BJ (cell line): ENCODE data around the gene ODAD4. TPM values are rescaled to one million over a fixed set of nuclear protein-coding genes. Genes with fewer than 3 reads are reported as not detected.

Experiments used
- CTCF ChIA-PET: fragments of 350-600 bp; formaldehyde crosslinking; extraction: SDS; loops from one replicate; lab custom pipeline; 2021; ENCODE audit warnings: antibody characterized with exemption, inconsistent platforms; lab: Yijun Ruan, JAX
- POLR2A ChIA-PET: fragments of 300-600 bp; sonication (Branson Sonifier 250); formaldehyde crosslinking; extraction: SDS; loops from one replicate; lab custom pipeline; 2021; ENCODE audit warnings: antibody characterized with exemption; lab: Charles Lee
- DNase-seq: peaks from one replicate; pipeline ENCODE4 v3.0.0-alpha.2; 2011; ENCODE audit warnings: low read depth
- H3K27me3 ChIP-seq: 2 replicates; pipeline ENCODE4 v1.6.0; 2011; ENCODE audit warnings: low read length; ENCODE audit not compliant: control insufficient read depth, insufficient read depth
- H3K36me3 ChIP-seq: 2 replicates; pipeline ENCODE4 v1.5.1; 2011; ENCODE audit warnings: low read length; ENCODE audit not compliant: control insufficient read depth, insufficient read depth
- H3K4me3 ChIP-seq: 2 replicates; pipeline ENCODE4 v1.5.1; 2011; ENCODE audit warnings: low read depth, mild to moderate bottlenecking, control low read depth, low read length
- polyA plus RNA-seq: library from polyadenylated mRNA; depleted of rRNA; stranded (reverse); fragments of >200 nt; gene quantifications from 2 replicates; pipeline ENCODE4 v1.2.3, GENCODE V29; 2011
- TF ChIP-seq, protein P1 (sequence below): IDR thresholded peaks from 2 replicates; pipeline ENCODE4 v1.5.1; 2011; ENCODE audit warnings: low read depth, mild to moderate bottlenecking, control low read depth, inconsistent platforms, low read length, moderate library complexity; ENCODE audit not compliant: insufficient read depth

ODAD4 gene
- polyA plus RNA-seq, 1 experiment = 0.92 TPM

- H3K36me3 ChIP-seq = peaks cover 41% of the 10 kb centered on the region
- TF ChIP-seq, protein P1, sequence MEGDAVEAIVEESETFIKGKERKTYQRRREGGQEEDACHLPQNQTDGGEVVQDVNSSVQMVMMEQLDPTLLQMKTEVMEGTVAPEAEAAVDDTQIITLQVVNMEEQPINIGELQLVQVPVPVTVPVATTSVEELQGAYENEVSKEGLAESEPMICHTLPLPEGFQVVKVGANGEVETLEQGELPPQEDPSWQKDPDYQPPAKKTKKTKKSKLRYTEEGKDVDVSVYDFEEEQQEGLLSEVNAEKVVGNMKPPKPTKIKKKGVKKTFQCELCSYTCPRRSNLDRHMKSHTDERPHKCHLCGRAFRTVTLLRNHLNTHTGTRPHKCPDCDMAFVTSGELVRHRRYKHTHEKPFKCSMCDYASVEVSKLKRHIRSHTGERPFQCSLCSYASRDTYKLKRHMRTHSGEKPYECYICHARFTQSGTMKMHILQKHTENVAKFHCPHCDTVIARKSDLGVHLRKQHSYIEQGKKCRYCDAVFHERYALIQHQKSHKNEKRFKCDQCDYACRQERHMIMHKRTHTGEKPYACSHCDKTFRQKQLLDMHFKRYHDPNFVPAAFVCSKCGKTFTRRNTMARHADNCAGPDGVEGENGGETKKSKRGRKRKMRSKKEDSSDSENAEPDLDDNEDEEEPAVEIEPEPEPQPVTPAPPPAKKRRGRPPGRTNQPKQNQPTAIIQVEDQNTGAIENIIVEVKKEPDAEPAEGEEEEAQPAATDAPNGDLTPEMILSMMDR = no peak
- POLR2A ChIA-PET = no interaction called here
- DNase-seq = no peak
- H3K27me3 ChIP-seq = no peaks in the 10 kb centered on the region
- H3K4me3 ChIP-seq = no peak overlapping the region
- CTCF ChIA-PET = no interaction called here
Measured at GRCh38 chr17:41907185-41907556, 23.2 kb upstream of the ODAD4 start.

GRCh38 chr17:41907633-41908539, 22.5 kb upstream of the ODAD4 start:
- no peaks in the 10 kb centered on the region for H3K27me3 ChIP-seq
- no peak for DNase-seq
- CTCF ChIA-PET = interaction anchor here (0.7 kb wide), 1 partner anchor 11 kb away, joined by 3 read pairs; no protein-coding TSS in a partner anchor
- peaks cover 43% of the 10 kb centered on the region for H3K36me3 ChIP-seq
- no peak overlapping the region for H3K4me3 ChIP-seq
- TF ChIP-seq, protein P1 = no peak
- POLR2A ChIA-PET = no interaction called here

DNA sequence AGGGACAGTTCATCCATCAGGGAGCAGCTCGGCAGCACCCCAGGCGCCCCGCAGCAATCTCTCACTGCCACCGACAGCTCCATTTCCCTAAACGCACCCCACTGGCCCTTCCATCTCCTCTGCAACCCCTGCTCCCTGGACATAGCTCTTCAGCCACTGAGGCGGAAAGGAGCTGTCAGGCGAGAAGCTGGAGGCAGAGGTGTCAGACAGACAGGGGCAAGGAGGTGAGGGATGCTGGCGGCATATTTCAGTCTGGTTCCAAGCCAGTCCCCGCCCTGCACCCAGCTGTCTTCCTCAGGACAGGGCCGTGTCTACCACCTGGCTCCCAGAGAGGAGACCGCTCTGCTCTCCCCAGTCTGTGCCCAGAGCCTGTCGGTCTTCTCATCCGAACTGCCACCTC, 21.3 kb upstream of the ODAD4 start:
- ChIA-PET POLR2A (no interaction called here), CTCF (interaction anchor here (1.0 to 1.2 kb wide), 2 partner anchors 17 to 51 kb away, joined by 3 to 4 read pairs; no protein-coding TSS in a partner anchor)
- TF ChIP-seq, protein P1 = no peak
- no peak for DNase-seq
- peaks cover 47% of the 10 kb centered on the region for H3K36me3 ChIP-seq
- H3K4me3 ChIP-seq = no peak overlapping the region
- H3K27me3 ChIP-seq = no peaks in the 10 kb centered on the region

GRCh38 chr17:41910701-41911391, 19.6 kb upstream of the ODAD4 start:
- POLR2A ChIA-PET = no interaction called here
- H3K36me3 ChIP-seq = peaks cover 32% of the 10 kb centered on the region
- no peak overlapping the region for H3K4me3 ChIP-seq

More at GRCh38 chr17:41910701-41911391, 19.6 kb upstream of the ODAD4 start:
- TF ChIP-seq, protein P1 = no peak
- peak; percentile 80 for DNase-seq
- CTCF ChIA-PET = interaction anchor here (0.6 kb wide), 1 partner anchor 45 kb away, joined by 3 read pairs; no protein-coding TSS in a partner anchor
- no peaks in the 10 kb centered on the region for H3K27me3 ChIP-seq
